WTC11 (cell line): ENCODE measurements around the gene PAQR8. TPM values are rescaled to one million over a fixed set of nuclear protein-coding genes. Genes with fewer than 3 reads are reported as not detected.

Experiments used
- ATAC-seq: fragments of 200-7000 bp; cut with Tn5 transposase; 2 replicates; pipeline ENCODE4 v1.10.0; 2021; ENCODE audit warnings: mild to moderate bottlenecking, moderate library complexity
- CTCF ChIA-PET: fragments of 300-600 bp; sonication (Branson Sonifier 250); formaldehyde crosslinking; loops from one replicate; lab custom pipeline; 2021; ENCODE audit warnings: antibody characterized with exemption; lab: Charles Lee
- POLR2A ChIA-PET: fragments of 350-600 bp; sonication (Branson Sonifier 250); formaldehyde crosslinking; loops from one replicate; lab custom pipeline; 2021; ENCODE audit warnings: antibody characterized with exemption; lab: Charles Lee
- DNase-seq: peaks from one replicate; pipeline ENCODE4 v3.0.0; 2021; ENCODE audit warnings: low spot score
- H3K27ac Mint-ChIP-seq: 2 replicates; pipeline ENCODE4 v1.8.0; 2021; ENCODE audit warnings: mixed read lengths
- H3K27me3 Mint-ChIP-seq: 2 replicates; pipeline ENCODE4 v1.8.0; 2021; ENCODE audit warnings: low read depth, mild to moderate bottlenecking, moderate library complexity, mixed read lengths
- H3K36me3 Mint-ChIP-seq: 2 replicates; pipeline ENCODE4 v1.8.0; 2021; ENCODE audit warnings: mixed read lengths
- H3K4me1 Mint-ChIP-seq: 2 replicates; pipeline ENCODE4 v1.8.0; 2022; ENCODE audit warnings: mixed read lengths
- H3K4me3 Mint-ChIP-seq: 2 replicates; pipeline ENCODE4 v1.8.0; 2021; ENCODE audit warnings: mild to moderate bottlenecking, moderate library complexity, mixed read lengths
- H3K9me3 Mint-ChIP-seq: 2 replicates; pipeline ENCODE4 v1.8.0; 2021; ENCODE audit warnings: mixed read lengths
- ATF1 ChIP-seq: sonication (generic); formaldehyde crosslinking; IDR thresholded peaks from 2 replicates; pipeline ENCODE4 v1.8.1; 2023; ENCODE audit warnings: mild to moderate bottlenecking, moderate library complexity, missing genetic modification reagents
- FOXP4 ChIP-seq: sonication (generic); formaldehyde crosslinking; IDR thresholded peaks from 2 replicates; pipeline ENCODE4 v1.8.0; 2022; ENCODE audit warnings: mild to moderate bottlenecking, missing genetic modification reagents
- IRF2 ChIP-seq: sonication (generic); formaldehyde crosslinking; IDR thresholded peaks from 2 replicates; pipeline ENCODE4 v1.8.0; 2022; ENCODE audit warnings: low read depth, missing genetic modification reagents, borderline replicate concordance
- JAZF1 ChIP-seq: fragments of 250-450 bp; sonication (Bioruptor Pico); IDR thresholded peaks from 2 replicates; pipeline ENCODE4 v1.9.0; 2021; ENCODE audit warnings: moderate library complexity, mild to moderate bottlenecking, inconsistent platforms
- JUN ChIP-seq: sonication (generic); formaldehyde crosslinking; IDR thresholded peaks from 2 replicates; pipeline ENCODE4 v1.8.0; 2023; ENCODE audit warnings: mild to moderate bottlenecking, missing genetic modification reagents
- NFATC4 ChIP-seq: fragments of 250-450 bp; sonication (Bioruptor Pico); IDR thresholded peaks from 2 replicates; pipeline ENCODE4 v1.9.0; 2021; ENCODE audit warnings: mild to moderate bottlenecking
- NR1H2 ChIP-seq: sonication (generic); formaldehyde crosslinking; IDR thresholded peaks from 2 replicates; pipeline ENCODE4 v1.9.0; 2021; ENCODE audit warnings: mild to moderate bottlenecking, moderate library complexity, missing genetic modification reagents
- OVOL2 ChIP-seq: fragments of 250-450 bp; sonication (Bioruptor Pico); IDR thresholded peaks from 2 replicates; pipeline ENCODE4 v1.9.0; 2021; ENCODE audit warnings: mild to moderate bottlenecking, borderline replicate concordance
- PRDM15 ChIP-seq: sonication (generic); formaldehyde crosslinking; IDR thresholded peaks from 2 replicates; pipeline ENCODE4 v1.8.0; 2022; ENCODE audit warnings: missing genetic modification reagents
- PRRX2 ChIP-seq: fragments of 250-450 bp; sonication (Bioruptor Pico); IDR thresholded peaks from 2 replicates; pipeline ENCODE4 v1.8.0; 2021; ENCODE audit warnings: mild to moderate bottlenecking
- RELA ChIP-seq: sonication (generic); formaldehyde crosslinking; IDR thresholded peaks from 2 replicates; pipeline ENCODE4 v1.8.1; 2022; ENCODE audit warnings: missing genetic modification reagents, mild to moderate bottlenecking, borderline replicate concordance
- TCF7 ChIP-seq: sonication (generic); formaldehyde crosslinking; IDR thresholded peaks from 2 replicates; pipeline ENCODE4 v1.8.0; 2022; ENCODE audit warnings: mild to moderate bottlenecking, low read depth, missing genetic modification reagents, moderate library complexity
- ZNF281 ChIP-seq: sonication (generic); formaldehyde crosslinking; IDR thresholded peaks from 2 replicates; pipeline ENCODE4 v1.8.0; 2023; ENCODE audit warnings: mild to moderate bottlenecking, missing genetic modification reagents
- ZNF512 ChIP-seq: sonication (generic); formaldehyde crosslinking; IDR thresholded peaks from 2 replicates; pipeline ENCODE4 v1.8.1; 2022; ENCODE audit warnings: missing genetic modification reagents, borderline replicate concordance
- total RNA-seq: library from RNA; stranded (reverse); gene quantifications from 3 replicates; pipeline ENCODE4 v1.2.3, GENCODE V29; 2021
- TF ChIP-seq, protein P1 (sequence below): sonication (generic); formaldehyde crosslinking; IDR thresholded peaks from 2 replicates; pipeline ENCODE4 v1.8.1; 2023; ENCODE audit warnings: mild to moderate bottlenecking, moderate library complexity, missing genetic modification reagents
- TF ChIP-seq, protein P2 (sequence below): sonication (generic); formaldehyde crosslinking; IDR thresholded peaks from 2 replicates; pipeline ENCODE4 v1.8.1; 2022; ENCODE audit warnings: low read depth, mild to moderate bottlenecking, moderate library complexity, missing genetic modification reagents, borderline replicate concordance

Gene PAQR8
- total RNA-seq, 1 experiment from 2014 or later: 11.1 TPM

- no peak overlapping the region for H3K27ac Mint-ChIP-seq
- DNase-seq (no peak), ATAC-seq (no peak)
- TF ChIP-seq OVOL2 (CRISPR knock-in tag) (no peak), PRRX2 (no peak)
- TF ChIP-seq, protein P1, sequence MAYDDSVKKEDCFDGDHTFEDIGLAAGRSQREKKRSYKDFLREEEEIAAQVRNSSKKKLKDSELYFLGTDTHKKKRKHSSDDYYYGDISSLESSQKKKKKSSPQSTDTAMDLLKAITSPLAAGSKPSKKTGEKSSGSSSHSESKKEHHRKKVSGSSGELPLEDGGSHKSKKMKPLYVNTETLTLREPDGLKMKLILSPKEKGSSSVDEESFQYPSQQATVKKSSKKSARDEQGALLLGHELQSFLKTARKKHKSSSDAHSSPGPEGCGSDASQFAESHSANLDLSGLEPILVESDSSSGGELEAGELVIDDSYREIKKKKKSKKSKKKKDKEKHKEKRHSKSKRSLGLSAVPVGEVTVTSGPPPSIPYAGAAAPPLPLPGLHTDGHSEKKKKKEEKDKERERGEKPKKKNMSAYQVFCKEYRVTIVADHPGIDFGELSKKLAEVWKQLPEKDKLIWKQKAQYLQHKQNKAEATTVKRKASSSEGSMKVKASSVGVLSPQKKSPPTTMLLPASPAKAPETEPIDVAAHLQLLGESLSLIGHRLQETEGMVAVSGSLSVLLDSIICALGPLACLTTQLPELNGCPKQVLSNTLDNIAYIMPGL (CRISPR knock-in tag): no peak
- H3K4me1 Mint-ChIP-seq: peaks cover 34% of the 10 kb centered on the region
- no peak overlapping the region for H3K4me3 Mint-ChIP-seq
- H3K9me3 Mint-ChIP-seq: no peaks in the 10 kb centered on the region
- POLR2A ChIA-PET: interaction anchor here (0.6 kb wide), 1 partner anchor 58 kb away, joined by 3 read pairs; no protein-coding TSS in a partner anchor
- H3K36me3 Mint-ChIP-seq: 0 out of 2 replicates have a peak, but pooled peaks cover 2% of the 10 kb centered on the region
- CTCF ChIA-PET: interaction anchor here (0.7 kb wide), 1 partner anchor 65 kb away, joined by 3 read pairs; no protein-coding TSS in a partner anchor
- peaks cover 32% of the 10 kb centered on the region for H3K27me3 Mint-ChIP-seq
Measured at GRCh38 chr6:52364480-52365166, 2.7 kb downstream of the PAQR8 start.

GRCh38 chr6:52365317-52365716 lies 3.4 kb downstream of the PAQR8 start:
- ATAC-seq (no peak), DNase-seq (no peak)
- no peak overlapping the region for H3K27ac Mint-ChIP-seq
- H3K4me1 Mint-ChIP-seq: peaks cover 27% of the 10 kb centered on the region
- POLR2A ChIA-PET: interaction anchor here (0.6 kb wide), 1 partner anchor 58 kb away, joined by 3 read pairs; no protein-coding TSS in a partner anchor
- no peak overlapping the region for H3K4me3 Mint-ChIP-seq
- H3K27me3 Mint-ChIP-seq: peaks cover 29% of the 10 kb centered on the region
- H3K9me3 Mint-ChIP-seq: no peaks in the 10 kb centered on the region
- TF ChIP-seq ATF1 (CRISPR knock-in tag) (no peak), NFATC4 (no peak), NR1H2 (CRISPR knock-in tag) (no peak), PRDM15 (CRISPR knock-in tag) (no peak), RELA (CRISPR knock-in tag) (no peak), ZNF512 (CRISPR knock-in tag) (no peak), TCF7 (CRISPR knock-in tag) (no peak)
- 0 out of 2 replicates have a peak, but pooled peaks cover 2% of the 10 kb centered on the region for H3K36me3 Mint-ChIP-seq
- CTCF ChIA-PET: interaction anchor here (0.6 kb wide), 1 partner anchor 76 kb away, joined by 3 read pairs; no protein-coding TSS in a partner anchor

DNA sequence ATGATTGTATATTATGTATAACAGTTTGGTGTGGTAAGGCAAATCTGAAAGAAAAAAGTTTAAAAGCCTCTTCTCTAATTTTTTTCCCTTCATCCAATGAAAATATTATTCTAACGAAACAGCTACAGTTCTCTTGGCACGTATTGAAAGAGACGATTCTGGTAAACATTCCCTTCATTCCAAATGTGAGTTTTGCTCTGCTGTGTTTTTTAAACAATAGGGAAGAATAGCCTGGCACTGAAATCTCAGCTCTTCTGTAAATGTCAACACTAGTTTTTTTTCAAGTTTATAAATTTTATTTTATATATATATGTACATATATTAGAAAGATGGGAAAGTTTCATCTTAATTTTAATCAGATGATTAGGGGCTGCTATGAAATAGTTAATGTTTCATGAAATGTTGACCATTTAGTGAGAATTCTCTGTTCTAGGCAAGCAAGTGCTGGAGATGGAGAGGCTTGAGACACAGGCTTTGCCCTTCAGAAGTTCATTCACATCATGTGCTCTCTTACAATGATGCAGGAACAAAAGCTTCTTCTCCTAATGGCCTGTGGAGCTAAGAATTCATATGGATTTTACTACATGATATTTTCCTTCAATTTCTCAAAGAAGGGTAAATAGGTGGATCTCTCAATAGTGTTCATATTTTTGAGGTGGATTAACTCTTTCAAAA lies 4.1 kb downstream of the PAQR8 start:
- ChIA-PET POLR2A (no interaction called here), CTCF (interaction anchor here (0.6 kb wide), 1 partner anchor 76 kb away, joined by 3 read pairs; no protein-coding TSS in a partner anchor)
- Mint-ChIP-seq H3K27ac (no peak overlapping the region), H3K9me3 (no peaks in the 10 kb centered on the region), H3K27me3 (peaks cover 22% of the 10 kb centered on the region), H3K36me3 (0 out of 2 replicates have a peak, but pooled peaks cover 2% of the 10 kb centered on the region), H3K4me3 (no peak overlapping the region), H3K4me1 (peaks cover 20% of the 10 kb centered on the region)
- DNase-seq (no peak), ATAC-seq (no peak)
- TF ChIP-seq IRF2 (CRISPR knock-in tag): no peak
- TF ChIP-seq ZNF281 (CRISPR knock-in tag): no peak
- TF ChIP-seq FOXP4 (CRISPR knock-in tag): no peak
- TF ChIP-seq JAZF1 (CRISPR knock-in tag): no peak
- TF ChIP-seq, protein P2, sequence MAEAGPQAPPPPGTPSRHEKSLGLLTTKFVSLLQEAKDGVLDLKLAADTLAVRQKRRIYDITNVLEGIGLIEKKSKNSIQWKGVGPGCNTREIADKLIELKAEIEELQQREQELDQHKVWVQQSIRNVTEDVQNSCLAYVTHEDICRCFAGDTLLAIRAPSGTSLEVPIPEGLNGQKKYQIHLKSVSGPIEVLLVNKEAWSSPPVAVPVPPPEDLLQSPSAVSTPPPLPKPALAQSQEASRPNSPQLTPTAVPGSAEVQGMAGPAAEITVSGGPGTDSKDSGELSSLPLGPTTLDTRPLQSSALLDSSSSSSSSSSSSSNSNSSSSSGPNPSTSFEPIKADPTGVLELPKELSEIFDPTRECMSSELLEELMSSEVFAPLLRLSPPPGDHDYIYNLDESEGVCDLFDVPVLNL: no peak
- TF ChIP-seq JUN (CRISPR knock-in tag): no peak
